K562 (cell line): ENCODE data around the gene LIF.

Experiments
- ARNT ChIP-seq, 2 experiments: fragments of 450-650 bp; IDR thresholded peaks; 2 replicates each; pipeline ENCODE4 v1.6.1; 2016; ENCODE audit warnings: mild to moderate bottlenecking in 1 of 2
- FOXP1 ChIP-seq: sonication (generic); formaldehyde crosslinking; IDR thresholded peaks from 2 replicates; pipeline ENCODE4 v1.8.0; 2022; ENCODE audit warnings: mild to moderate bottlenecking, missing genetic modification reagents
- JUND ChIP-seq, 2 experiments: IDR thresholded peaks; 2 replicates in 1 of 2; 3 replicates in 1 of 2; pipeline ENCODE4 v1.6.1; 2011; ENCODE audit warnings: borderline replicate concordance in 2 of 2, low read depth in 2 of 2, low read length in 2 of 2, improper control_type of control experiment in 1 of 2, missing biosample characterization in 1 of 2, missing genetic modification characterization in 1 of 2, missing genetic modification reagents in 1 of 2
- KLF16 ChIP-seq: IDR thresholded peaks from 2 replicates; pipeline ENCODE4 v1.6.1; 2016; ENCODE audit warnings: antibody characterized with exemption
- NFE2L1 ChIP-seq: fragments of 450-650 bp; IDR thresholded peaks from 2 replicates; pipeline ENCODE4 v1.6.1; 2016; ENCODE audit warnings: missing genetic modification characterization, low read depth, mild to moderate bottlenecking, missing compliant biosample characterization, moderate library complexity, borderline replicate concordance
- NFYB ChIP-seq: IDR thresholded peaks from 2 replicates; pipeline ENCODE4 v1.6.1; 2011; ENCODE audit warnings: mild to moderate bottlenecking, moderate library complexity; ENCODE audit not compliant: insufficient read length; ENCODE audit errors: extremely low read depth
- POLR2AphosphoS2 ChIP-seq: IDR thresholded peaks from 2 replicates; pipeline ENCODE4 v1.6.1; 2012; ENCODE audit warnings: low read length, improper control_type of control experiment
- ZKSCAN1 ChIP-seq: fragments of 150-350 bp; IDR thresholded peaks from 2 replicates; pipeline ENCODE4 v1.6.1; 2016; ENCODE audit warnings: low read depth, low read length
- ZNF239 ChIP-seq: fragments of 250-450 bp; sonication (Bioruptor Pico); IDR thresholded peaks from 2 replicates; pipeline ENCODE4 v1.4.0; 2020; ENCODE audit warnings: mild to moderate bottlenecking
- ZNF24 ChIP-seq: fragments of 450-650 bp; IDR thresholded peaks from 2 replicates; pipeline ENCODE4 v1.6.1; 2016
- ZZZ3 ChIP-seq: fragments of 450-650 bp; IDR thresholded peaks from 2 replicates; pipeline ENCODE4 v1.6.1; 2016; ENCODE audit warnings: antibody characterized with exemption, mild to moderate bottlenecking, moderate library complexity
- TF ChIP-seq, protein P1 (sequence below): fragments of 250-450 bp; sonication (Bioruptor Pico); IDR thresholded peaks from 2 replicates; pipeline ENCODE4 v1.6.1; 2021; ENCODE audit warnings: mild to moderate bottlenecking

DNA sequence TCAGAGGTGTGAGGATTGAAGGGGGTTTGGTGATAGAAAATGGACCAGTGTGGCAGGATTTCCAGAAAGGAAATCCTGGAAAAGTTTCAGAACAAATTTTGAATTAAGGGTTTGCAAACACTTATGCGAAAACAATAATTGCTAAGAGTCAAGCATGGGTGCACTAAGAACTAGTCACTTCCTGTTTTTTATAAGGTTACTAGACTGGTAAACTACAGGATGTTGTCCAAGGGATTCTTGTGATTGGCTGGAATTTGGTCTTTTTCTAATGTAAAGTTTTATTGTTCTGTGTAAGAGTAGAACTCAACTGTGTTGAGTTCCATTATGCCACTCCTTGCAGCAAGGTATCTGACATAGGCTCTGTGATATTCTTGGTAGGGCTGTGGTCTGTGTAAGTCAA lies 54.1 kb downstream of the LIF start:
- TF ChIP-seq, protein P1, sequence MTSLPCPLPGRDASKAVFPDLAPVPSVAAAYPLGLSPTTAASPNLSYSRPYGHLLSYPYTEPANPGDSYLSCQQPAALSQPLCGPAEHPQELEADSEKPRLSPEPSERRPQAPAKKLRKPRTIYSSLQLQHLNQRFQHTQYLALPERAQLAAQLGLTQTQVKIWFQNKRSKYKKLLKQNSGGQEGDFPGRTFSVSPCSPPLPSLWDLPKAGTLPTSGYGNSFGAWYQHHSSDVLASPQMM (CRISPR knock-in tag): no peak
- TF ChIP-seq ZKSCAN1: no peak
- no peak for TF ChIP-seq NFE2L1 (tag)
- TF ChIP-seq NFYB: no peak
- TF ChIP-seq FOXP1 (CRISPR knock-in tag): no peak
- TF ChIP-seq ZZZ3: no peak
- TF ChIP-seq POLR2AphosphoS2: no peak
- no peak for TF ChIP-seq JUND (IDR thresholded peaks at IDR 0.05; ENCODE audit: borderline replicate concordance, low read depth, low read length)
- TF ChIP-seq JUND (tag; IDR thresholded peaks at IDR 0.05; ENCODE audit: borderline replicate concordance, low read depth, low read length): no peak
- no peak for TF ChIP-seq KLF16
- no peak for TF ChIP-seq ZNF24
- TF ChIP-seq ARNT (IDR thresholded peaks at IDR 0.05): no peak
- no peak for TF ChIP-seq ZNF239
